ENCODE data around the gene ACADL. TPM values are rescaled to one million over a fixed set of nuclear protein-coding genes. Genes with fewer than 3 reads are reported as not detected.
"Not testable (repeated sequence)": the region's sequence is repeated elsewhere in the genome, so short reads cannot be mapped to it uniquely, and the experiment has no call there.

Gene ACADL
- total RNA-seq, 1 experiment from 2014 or later = not detected

DNA sequence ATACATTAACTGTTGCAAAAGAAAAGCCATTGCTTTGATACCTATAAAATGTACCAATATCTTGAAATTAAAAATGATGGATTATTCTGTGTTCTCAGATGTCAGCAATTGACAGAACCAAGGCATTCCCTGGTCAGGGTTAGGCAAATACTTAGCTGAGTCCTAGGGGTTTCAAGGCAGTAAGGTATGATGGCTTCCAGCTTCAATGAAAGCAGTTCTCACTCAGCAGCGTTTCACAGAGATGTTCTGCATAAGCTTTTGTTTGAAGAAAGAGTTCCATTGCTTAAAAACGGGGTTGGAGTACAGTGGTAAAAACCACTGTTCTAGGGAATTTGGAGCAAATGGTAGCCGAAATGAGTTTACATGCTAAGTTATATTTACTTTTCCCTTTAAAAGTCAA lies 37.1 kb downstream of the ACADL start:
- DNase-seq (ENCODE audit: low read depth, low spot score) = no peak
- RAD21 ChIA-PET (ENCODE audit: low non-redundant PET in 1 of 2, low total read pairs in 2 of 2, uncharacterized antibody in 2 of 2, unreplicated experiment in 2 of 2) = no interaction called here

DNA sequence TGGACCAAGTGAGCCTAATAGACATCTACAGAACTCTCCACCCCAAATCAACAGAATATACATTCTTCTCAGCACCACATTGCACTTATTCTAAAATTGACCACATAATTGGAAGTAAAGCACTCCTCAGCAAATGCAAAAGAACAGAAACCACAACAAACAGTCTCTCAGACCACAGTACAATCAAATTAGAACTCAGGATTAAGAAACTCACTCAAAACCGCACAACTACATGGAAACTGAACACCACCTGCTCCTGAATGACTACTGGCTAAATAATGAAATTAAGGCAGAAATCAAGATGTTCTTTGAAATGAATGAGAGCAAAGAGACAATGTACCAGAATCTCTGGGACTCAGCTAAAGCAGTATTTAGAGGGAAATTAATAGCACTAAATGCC lies 41.3 kb downstream of the ACADL start:
- CTCF ChIA-PET; H3K79me2 ChIP-seq (ENCODE audit: insufficient read depth, low read length); H4K20me1 ChIP-seq (ENCODE audit: insufficient read depth); H2AFZ ChIP-seq (ENCODE audit: low read depth, low read length, poor library complexity, severe bottlenecking); H3K9ac ChIP-seq (ENCODE audit: low read length); H3K4me1 ChIP-seq (ENCODE audit: control insufficient read depth in 1 of 2, insufficient read depth in 2 of 2, low read length in 2 of 2); ATAC-seq; H3K36me3 ChIP-seq (ENCODE audit: control insufficient read depth in 1 of 2, insufficient read depth in 2 of 2, low read length in 2 of 2); H3K4me3 ChIP-seq (replicated peaks in 1 of 2; ENCODE audit: low read depth in 1 of 2, low read length in 2 of 2); H3K9me3 ChIP-seq (ENCODE audit: control insufficient read depth in 1 of 2, insufficient read depth in 1 of 2, low read depth in 1 of 2, low read length in 2 of 2); DNase-seq (ENCODE audit: low read depth, low spot score); POLR2A ChIA-PET; H3K4me2 ChIP-seq (ENCODE audit: low read length); H3K9me2 ChIP-seq (ENCODE audit: insufficient read depth); H3K27me3 ChIP-seq (ENCODE audit: insufficient read depth, low read length); RAD21 ChIA-PET (ENCODE audit: low non-redundant PET in 1 of 2, low total read pairs in 2 of 2, uncharacterized antibody in 2 of 2, unreplicated experiment in 2 of 2); intact Hi-C loops (cut with micrococcal nuclease); H3K27ac ChIP-seq (ENCODE audit: low read depth, low read length); BruUV-seq (replicated peaks): not testable (repeated sequence)

More for the DNA sequence above, 37.1 kb downstream of the ACADL start:
- no TSS peak for BruUV-seq (replicated peaks)
- Histone ChIP-seq H3K79me2 (ENCODE audit: insufficient read depth, low read length) (no peaks in the 10 kb centered on the region), H3K4me2 (ENCODE audit: low read length) (no peak overlapping the region), H3K4me3 (replicated peaks in 1 of 2; ENCODE audit: low read depth in 1 of 2, low read length in 2 of 2) (no peak overlapping the region), H3K27ac (ENCODE audit: low read depth, low read length) (no peak overlapping the region), H3K9me3 (ENCODE audit: control insufficient read depth in 1 of 2, insufficient read depth in 1 of 2, low read depth in 1 of 2, low read length in 2 of 2) (no peaks in the 10 kb centered on the region), H3K9ac (ENCODE audit: low read length) (no peak overlapping the region), H3K4me1 (ENCODE audit: control insufficient read depth in 1 of 2, insufficient read depth in 2 of 2, low read length in 2 of 2) (no peaks in the 10 kb centered on the region), H3K36me3 (ENCODE audit: control insufficient read depth in 1 of 2, insufficient read depth in 2 of 2, low read length in 2 of 2) (no peaks in the 10 kb centered on the region), H2AFZ (ENCODE audit: low read depth, low read length, poor library complexity, severe bottlenecking) (no peak overlapping the region), H4K20me1 (ENCODE audit: insufficient read depth) (no peaks in the 10 kb centered on the region), H3K9me2 (ENCODE audit: insufficient read depth) (no peaks in the 10 kb centered on the region), H3K27me3 (ENCODE audit: insufficient read depth, low read length) (no peaks in the 10 kb centered on the region)
- no peak for ATAC-seq
- intact Hi-C loops (cut with micrococcal nuclease) = no loop called here
- POLR2A ChIA-PET = no interaction called here
- no peak for TF ChIP-seq YY1 (IDR thresholded peaks at IDR 0.05; ENCODE audit: extremely low read depth, insufficient replicate concordance, low read depth, low read length)
- no peak for TF ChIP-seq SIN3A (IDR thresholded peaks at IDR 0.05; ENCODE audit: low read depth)
- TF ChIP-seq EZH2phosphoT487 (IDR thresholded peaks at IDR 0.05; ENCODE audit: borderline replicate concordance) = no peak
- TF ChIP-seq POLR2AphosphoS5 (IDR thresholded peaks at IDR 0.05; ENCODE audit: low read depth, low read length) = no peak
- TF ChIP-seq RAD21 (IDR thresholded peaks at IDR 0.05; ENCODE audit: low read depth) = no peak
- TF ChIP-seq TCF7L2 (IDR thresholded peaks at IDR 0.05; ENCODE audit: borderline replicate concordance, extremely low read depth, insufficient read depth, insufficient read length) = no peak
- no peak for TF ChIP-seq SP1 (IDR thresholded peaks at IDR 0.05; ENCODE audit: low read depth)
- no peak for TF ChIP-seq FOSL1 (IDR thresholded peaks at IDR 0.05; ENCODE audit: low read depth)
- no peak for TF ChIP-seq ELF1 (IDR thresholded peaks at IDR 0.05; ENCODE audit: borderline replicate concordance, low read depth)
- no peak for TF ChIP-seq JUND (IDR thresholded peaks at IDR 0.05)
- TF ChIP-seq EGR1 (IDR thresholded peaks at IDR 0.05; ENCODE audit: low read depth) = no peak
- TF ChIP-seq, protein P1, sequence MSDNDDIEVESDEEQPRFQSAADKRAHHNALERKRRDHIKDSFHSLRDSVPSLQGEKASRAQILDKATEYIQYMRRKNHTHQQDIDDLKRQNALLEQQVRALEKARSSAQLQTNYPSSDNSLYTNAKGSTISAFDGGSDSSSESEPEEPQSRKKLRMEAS (IDR thresholded peaks at IDR 0.05) = no peak
- TF ChIP-seq ZNF274 (IDR thresholded peaks at IDR 0.05; ENCODE audit: low read depth, low read length) = no peak
- TF ChIP-seq, protein P2, sequence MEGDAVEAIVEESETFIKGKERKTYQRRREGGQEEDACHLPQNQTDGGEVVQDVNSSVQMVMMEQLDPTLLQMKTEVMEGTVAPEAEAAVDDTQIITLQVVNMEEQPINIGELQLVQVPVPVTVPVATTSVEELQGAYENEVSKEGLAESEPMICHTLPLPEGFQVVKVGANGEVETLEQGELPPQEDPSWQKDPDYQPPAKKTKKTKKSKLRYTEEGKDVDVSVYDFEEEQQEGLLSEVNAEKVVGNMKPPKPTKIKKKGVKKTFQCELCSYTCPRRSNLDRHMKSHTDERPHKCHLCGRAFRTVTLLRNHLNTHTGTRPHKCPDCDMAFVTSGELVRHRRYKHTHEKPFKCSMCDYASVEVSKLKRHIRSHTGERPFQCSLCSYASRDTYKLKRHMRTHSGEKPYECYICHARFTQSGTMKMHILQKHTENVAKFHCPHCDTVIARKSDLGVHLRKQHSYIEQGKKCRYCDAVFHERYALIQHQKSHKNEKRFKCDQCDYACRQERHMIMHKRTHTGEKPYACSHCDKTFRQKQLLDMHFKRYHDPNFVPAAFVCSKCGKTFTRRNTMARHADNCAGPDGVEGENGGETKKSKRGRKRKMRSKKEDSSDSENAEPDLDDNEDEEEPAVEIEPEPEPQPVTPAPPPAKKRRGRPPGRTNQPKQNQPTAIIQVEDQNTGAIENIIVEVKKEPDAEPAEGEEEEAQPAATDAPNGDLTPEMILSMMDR (IDR thresholded peaks at IDR 0.05 in 2 of 3, conservative IDR thresholded peaks at IDR 0.05 in 1 of 3; ENCODE audit: borderline replicate concordance in 1 of 3, insufficient read depth in 1 of 3, low read depth in 2 of 3, low read length in 2 of 3) = no peak
- TF ChIP-seq CEBPB (IDR thresholded peaks at IDR 0.05; ENCODE audit: low read depth) = no peak
- no peak for TF ChIP-seq ZFX (IDR thresholded peaks at IDR 0.05)
- no peak for TF ChIP-seq EZH2 (IDR thresholded peaks at IDR 0.05)
- CTCF ChIA-PET = interaction anchor here (1.5 to 1.6 kb wide), 2 partner anchors 11 to 211 kb away, joined by 3 to 5 read pairs; no protein-coding TSS in a partner anchor

Measured in HCT116 (cell line).